Vagina (tissue), 2 donors: Measurements from ENCODE around the gene SOCS2. TPM values are rescaled to one million over a fixed set of nuclear protein-coding genes. Genes with fewer than 3 reads are reported as not detected.

Source experiments
- DNase-seq, 2 donors: peaks; one replicate each; pipeline ENCODE4 v3.0.0-alpha.2; 2017; ENCODE audit errors: extremely low spot score in 2 of 2
- H3K27ac ChIP-seq: fragments of 200-600 bp; sonication (generic); one replicate; pipeline ENCODE4 v1.5.1; 2019
- H3K27me3 ChIP-seq: fragments of 200-600 bp; sonication (generic); one replicate; pipeline ENCODE4 v1.5.1; 2019
- H3K36me3 ChIP-seq, 2 donors: fragments of 200-600 bp; sonication (generic); one replicate each; pipeline ENCODE4 v1.5.1; 2017 to 2019
- H3K4me1 ChIP-seq: fragments of 200-600 bp; sonication (generic); one replicate; pipeline ENCODE4 v1.5.1; 2019
- H3K4me3 ChIP-seq, 2 donors: fragments of 200-600 bp; sonication (generic); 1 replicate in 1 of 2; 2 replicates in 1 of 2; pipeline ENCODE4 v1.5.1; 2016 to 2019
- H3K9me3 ChIP-seq: fragments of 200-600 bp; sonication (generic); one replicate; pipeline ENCODE4 v1.5.1; 2019
- POLR2A ChIP-seq, 2 donors: fragments of 450-650 bp; IDR thresholded peaks; one replicate each; pipeline ENCODE4 v1.6.1; 2017; ENCODE audit warnings: antibody characterized with exemption in 2 of 2, mild to moderate bottlenecking in 2 of 2, moderate library complexity in 2 of 2
- POLR2AphosphoS5 ChIP-seq, 2 donors: sonication (generic); formaldehyde crosslinking; IDR thresholded peaks; one replicate each; pipeline ENCODE4 v1.9.0; 2017; ENCODE audit warnings: antibody characterized with exemption in 2 of 2, mild to moderate bottlenecking in 2 of 2, low read depth in 1 of 2; ENCODE audit not compliant: insufficient read depth in 1 of 2
- intact Hi-C: fragments of 100-400 bp; cut with DNase I; formaldehyde crosslinking; loops from one replicate; pipeline ENCODE4 v1.15.1; 2023
- total RNA-seq: library from RNA; depleted of rRNA; stranded (reverse); fragments of >200 nt; gene quantifications from one replicate; pipeline ENCODE4 v1.2.3, GENCODE V29; 2016
- TF ChIP-seq, protein P1 (sequence below), 3 experiments: fragments of 450-650 bp in 2 of 3; fragments of 200-600 bp in 1 of 3; sonication (generic) in 1 of 3; IDR thresholded peaks; one replicate each; pipeline ENCODE4 v1.5.1; 2017 to 2019; ENCODE audit warnings: antibody characterized with exemption in 3 of 3, mild to moderate bottlenecking in 2 of 3, moderate library complexity in 2 of 3

SOCS2 gene
- total RNA-seq, 1 donor from 2014 or later: 79.3 TPM

DNA sequence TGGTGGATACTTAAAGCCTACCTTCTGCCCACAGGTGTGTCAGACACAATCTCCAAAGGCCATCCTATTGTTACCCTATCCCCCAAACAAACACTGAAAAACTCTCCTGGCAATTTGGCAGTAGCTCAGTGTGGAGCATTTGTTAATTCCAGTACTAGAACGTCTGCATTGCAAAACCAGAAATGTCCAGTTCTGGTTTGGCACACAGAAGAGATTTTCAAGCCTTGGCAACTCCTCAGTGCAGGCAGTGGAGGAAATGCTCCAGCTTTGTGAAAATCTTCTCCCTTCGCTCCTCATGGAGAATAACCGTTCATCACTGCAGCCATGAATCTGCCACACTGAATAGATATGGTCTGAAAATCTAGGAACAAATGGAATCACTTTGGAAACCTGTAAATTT is 5.3 kb upstream of the SOCS2 start:
- TF ChIP-seq, protein P1, sequence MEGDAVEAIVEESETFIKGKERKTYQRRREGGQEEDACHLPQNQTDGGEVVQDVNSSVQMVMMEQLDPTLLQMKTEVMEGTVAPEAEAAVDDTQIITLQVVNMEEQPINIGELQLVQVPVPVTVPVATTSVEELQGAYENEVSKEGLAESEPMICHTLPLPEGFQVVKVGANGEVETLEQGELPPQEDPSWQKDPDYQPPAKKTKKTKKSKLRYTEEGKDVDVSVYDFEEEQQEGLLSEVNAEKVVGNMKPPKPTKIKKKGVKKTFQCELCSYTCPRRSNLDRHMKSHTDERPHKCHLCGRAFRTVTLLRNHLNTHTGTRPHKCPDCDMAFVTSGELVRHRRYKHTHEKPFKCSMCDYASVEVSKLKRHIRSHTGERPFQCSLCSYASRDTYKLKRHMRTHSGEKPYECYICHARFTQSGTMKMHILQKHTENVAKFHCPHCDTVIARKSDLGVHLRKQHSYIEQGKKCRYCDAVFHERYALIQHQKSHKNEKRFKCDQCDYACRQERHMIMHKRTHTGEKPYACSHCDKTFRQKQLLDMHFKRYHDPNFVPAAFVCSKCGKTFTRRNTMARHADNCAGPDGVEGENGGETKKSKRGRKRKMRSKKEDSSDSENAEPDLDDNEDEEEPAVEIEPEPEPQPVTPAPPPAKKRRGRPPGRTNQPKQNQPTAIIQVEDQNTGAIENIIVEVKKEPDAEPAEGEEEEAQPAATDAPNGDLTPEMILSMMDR (IDR thresholded peaks at IDR 0.05): no peak
- TF ChIP-seq POLR2AphosphoS5 (IDR thresholded peaks at IDR 0.05; ENCODE audit: insufficient read depth in 1 of 2, low read depth in 1 of 2): no peak
- TF ChIP-seq POLR2A (IDR thresholded peaks at IDR 0.05): no peak
- no peaks in the 10 kb centered on the region for H3K27me3 ChIP-seq
- DNase-seq: no peak
- intact Hi-C loops: loop anchor here (5.0 kb wide), 1 partner anchor 535 kb away; no protein-coding TSS in a partner anchor
- no peak overlapping the region for H3K4me3 ChIP-seq
- no peaks in the 10 kb centered on the region for H3K9me3 ChIP-seq
- H3K27ac ChIP-seq: no peak overlapping the region
- peaks cover 0 to 17% of the 10 kb centered on the region in 2 donors for H3K36me3 ChIP-seq
- no peaks in the 10 kb centered on the region for H3K4me1 ChIP-seq

DNA sequence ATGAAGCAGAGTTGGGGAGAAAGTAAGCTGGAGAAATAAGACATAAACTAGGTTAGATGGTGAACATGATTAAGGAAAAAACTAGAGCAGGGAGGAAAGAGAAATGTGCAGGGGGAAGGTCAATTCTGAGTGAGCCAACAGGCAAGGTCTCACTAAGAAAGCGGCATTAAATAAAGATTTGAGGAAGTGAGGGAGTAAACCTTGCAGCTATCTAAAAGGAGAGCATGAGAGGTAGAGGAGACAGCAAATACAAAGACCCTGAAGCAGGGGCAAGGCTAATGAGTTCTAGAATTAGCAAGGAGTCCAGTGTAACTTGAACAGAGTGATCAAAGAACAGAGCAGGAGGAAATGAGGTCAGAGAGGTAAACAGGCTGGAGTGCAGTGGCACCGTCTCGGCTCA is 4.4 kb upstream of the SOCS2 start:
- H3K9me3 ChIP-seq: no peaks in the 10 kb centered on the region
- no peak overlapping the region for H3K27ac ChIP-seq
- intact Hi-C loops: loop anchor here (5.0 kb wide), 1 partner anchor 534 kb away; no protein-coding TSS in a partner anchor
- DNase-seq: no peak
- peaks cover 0 to 17% of the 10 kb centered on the region in 2 donors for H3K36me3 ChIP-seq
- no peaks in the 10 kb centered on the region for H3K27me3 ChIP-seq
- H3K4me1 ChIP-seq: no peaks in the 10 kb centered on the region
- TF ChIP-seq POLR2AphosphoS5 (IDR thresholded peaks at IDR 0.05; ENCODE audit: insufficient read depth in 1 of 2, low read depth in 1 of 2): no peak
- TF ChIP-seq, protein P1 (IDR thresholded peaks at IDR 0.05): no peak
- TF ChIP-seq POLR2A (IDR thresholded peaks at IDR 0.05): no peak
- no peak overlapping the region for H3K4me3 ChIP-seq

DNA sequence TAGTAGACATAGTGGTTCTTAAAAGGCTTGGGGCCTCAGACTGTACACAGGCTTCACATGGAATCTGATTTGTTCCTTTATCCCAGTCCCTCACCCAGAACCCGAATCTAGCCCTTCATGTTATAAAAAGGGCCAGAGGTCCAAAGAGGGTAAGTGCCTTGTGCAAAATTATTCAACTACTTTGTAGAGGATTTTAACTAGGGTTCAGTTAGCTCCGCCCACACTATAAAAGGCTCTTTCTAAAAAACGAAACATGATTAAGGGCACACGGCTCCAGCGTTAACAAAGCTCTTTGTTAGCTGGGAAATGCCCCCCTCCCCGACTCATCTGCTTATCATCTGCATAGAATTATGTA is 3.2 kb upstream of the SOCS2 start:
- Histone ChIP-seq H3K4me3 (peak overlapping the region; percentile 70 to 94), H3K27ac (peak overlapping the region; percentile 99), H3K9me3 (no peaks in the 10 kb centered on the region), H3K36me3 (peaks cover 0 to 8% of the 10 kb centered on the region in 2 donors), H3K27me3 (no peaks in the 10 kb centered on the region), H3K4me1 (no peaks in the 10 kb centered on the region)
- TF ChIP-seq POLR2A (IDR thresholded peaks at IDR 0.05): no peak
- TF ChIP-seq, protein P1 (IDR thresholded peaks at IDR 0.05): no peak
- TF ChIP-seq POLR2AphosphoS5 (IDR thresholded peaks at IDR 0.05; ENCODE audit: insufficient read depth in 1 of 2, low read depth in 1 of 2): no peak
- intact Hi-C loops: loop anchor here (5.0 kb wide), 1 partner anchor 533 kb away; no protein-coding TSS in a partner anchor
- DNase-seq: no peak

DNA sequence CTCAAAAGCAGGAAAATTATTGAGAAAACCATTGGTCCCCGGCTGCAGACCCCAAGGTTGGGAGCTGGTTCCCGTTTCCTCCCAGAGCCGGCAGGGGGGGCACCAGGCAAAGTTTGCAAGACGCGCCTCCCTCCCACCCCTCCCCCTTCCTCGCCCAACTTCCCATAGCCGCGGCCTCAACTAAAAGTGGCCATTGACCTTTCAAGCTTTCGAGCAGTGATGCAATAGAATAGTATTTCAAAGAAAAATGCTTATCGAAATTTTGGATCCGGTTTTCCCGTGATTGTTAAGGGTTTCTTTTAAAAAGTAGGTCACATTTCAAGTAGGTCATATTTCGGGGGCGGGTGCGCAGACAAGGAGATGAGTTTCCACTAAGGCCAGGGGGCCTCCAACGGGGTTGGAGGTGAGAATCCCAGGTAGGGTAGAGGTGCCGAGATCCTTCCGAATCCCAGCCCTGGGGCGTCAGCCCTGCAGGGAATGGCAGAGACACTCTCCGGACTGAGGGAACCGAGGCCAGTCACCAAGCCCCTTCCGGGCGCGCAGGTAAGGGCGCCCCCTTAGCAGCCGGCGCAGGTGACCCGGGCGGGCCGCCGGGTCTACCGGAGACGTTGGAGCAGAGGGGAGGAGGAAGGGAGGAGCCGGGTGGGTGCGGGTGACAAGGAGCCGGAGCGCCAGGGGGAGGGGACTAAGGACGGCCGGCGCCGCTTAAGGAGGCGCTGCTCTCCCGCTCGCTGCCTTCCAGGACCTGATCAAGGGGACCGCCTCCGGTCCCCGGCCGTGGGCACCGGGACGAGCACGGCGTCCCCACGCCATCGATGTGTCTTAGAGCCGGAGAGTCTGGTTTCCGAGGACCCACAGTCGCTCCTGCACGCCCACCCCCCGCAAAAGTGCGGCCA is 2.6 kb upstream of the SOCS2 start:
- H3K36me3 ChIP-seq: peaks cover 0 to 9% of the 10 kb centered on the region in 2 donors
- peak overlapping the region; percentile 70 to 94 for H3K4me3 ChIP-seq
- TF ChIP-seq POLR2AphosphoS5 (IDR thresholded peaks at IDR 0.05; ENCODE audit: insufficient read depth in 1 of 2, low read depth in 1 of 2): no peak
- TF ChIP-seq, protein P1 (IDR thresholded peaks at IDR 0.05): peak; percentile 55 to 75 (median 75)
- no peaks in the 10 kb centered on the region for H3K4me1 ChIP-seq
- intact Hi-C loops: loop anchor here (2.0 to 10.0 kb wide), 5 partner anchors 107 to 532 kb away; partner anchors contain the start of gene CRADD
- no peaks in the 10 kb centered on the region for H3K9me3 ChIP-seq
- peak in 1 of 2 donors; percentile 95 for DNase-seq
- H3K27ac ChIP-seq: peak overlapping the region; percentile 99
- H3K27me3 ChIP-seq: no peaks in the 10 kb centered on the region
